Endothelial cell of umbilical vein (primary cell): ENCODE data around the gene COX7A2L. TPM values are rescaled to one million over a fixed set of nuclear protein-coding genes. Genes with fewer than 3 reads are reported as not detected.

Source experiments
- BruUV-seq: library from RNA; stranded (reverse); fragments of 400-500 nt; replicated peaks from 2 replicates; lab custom pipeline; 2021; lab: Mats Ljungman, UMichigan
- CTCF ChIA-PET: fragments of 300-600, 350-600 bp; sonication (Branson Sonifier 250); formaldehyde crosslinking; loops from one replicate; lab custom pipeline; 2021; ENCODE audit warnings: antibody characterized with exemption, inconsistent platforms; lab: Charles Lee
- POLR2A ChIA-PET: fragments of 300-600, 350-600 bp; sonication (Branson Sonifier 250); formaldehyde crosslinking; loops from one replicate; lab custom pipeline; 2021; ENCODE audit warnings: antibody characterized with exemption, inconsistent platforms; lab: Charles Lee
- DNase-seq: peaks from one replicate; pipeline ENCODE4 v3.0.0-alpha.2; 2011; ENCODE audit warnings: low read depth, low spot score
- FAIRE-seq: peaks from 2 replicates; lab custom pipeline; 2011; peaks lifted over from hg19 to GRCh38; lab: Jason Lieb, UNC
- H2AFZ ChIP-seq: 2 replicates; pipeline ENCODE4 v1.6.0; 2012; ENCODE audit warnings: low read depth, low read length, control low read depth, inconsistent platforms
- H3K27ac ChIP-seq: 2 replicates; pipeline ENCODE4 v1.5.1; 2011; ENCODE audit warnings: low read depth, mild to moderate bottlenecking, control low read depth, low read length, moderate library complexity; ENCODE audit not compliant: insufficient read depth
- H3K27me3 ChIP-seq, 2 experiments: 2 replicates each; pipeline versions ENCODE4 v1.6.0 to v1.6.1; 2011; ENCODE audit warnings: low read length in 2 of 2, mixed read lengths in 1 of 2; ENCODE audit not compliant: control insufficient read depth in 2 of 2, insufficient read depth in 2 of 2
- H3K36me3 ChIP-seq, 2 experiments: 2 replicates in 1 of 2; 3 replicates in 1 of 2; pipeline ENCODE4 v1.5.1; 2011; ENCODE audit warnings: low read length in 2 of 2, mild to moderate bottlenecking in 1 of 2, moderate library complexity in 1 of 2; ENCODE audit not compliant: control insufficient read depth in 2 of 2, insufficient read depth in 2 of 2; ENCODE audit errors: extremely low read depth in 1 of 2
- H3K4me1 ChIP-seq: 3 replicates; pipeline ENCODE4 v1.5.1; 2011; ENCODE audit warnings: mild to moderate bottlenecking, low read length; ENCODE audit not compliant: control insufficient read depth, insufficient read depth; ENCODE audit errors: extremely low read depth
- H3K4me2 ChIP-seq: 2 replicates; pipeline ENCODE4 v1.6.1; 2011; ENCODE audit warnings: low read length, control low read depth, mixed read lengths; ENCODE audit not compliant: insufficient read depth
- H3K4me3 ChIP-seq, 3 experiments: fragments of 200-600 bp in 1 of 3; sonication (generic), shearing (Covaris generic) in 1 of 3; replicated peaks in 1 of 3; 2 replicates each; pipeline ENCODE4 v1.5.1; 2011 to 2016; ENCODE audit warnings: control low read depth in 3 of 3, low read length in 3 of 3, mild to moderate bottlenecking in 2 of 3, inconsistent platforms in 1 of 3, low read depth in 1 of 3, moderate library complexity in 1 of 3; ENCODE audit not compliant: insufficient read depth in 1 of 3
- H3K79me2 ChIP-seq: 2 replicates; pipeline ENCODE4 v1.6.0; 2012; ENCODE audit warnings: low read length, inconsistent platforms; ENCODE audit not compliant: control insufficient read depth, insufficient read depth
- H3K9ac ChIP-seq: replicated peaks from 2 replicates; pipeline ENCODE3; 2011; ENCODE audit warnings: low read length, control low read depth; ENCODE audit not compliant: insufficient read depth; ENCODE audit errors: extremely low read depth
- H3K9me1 ChIP-seq: replicated peaks from 3 replicates; pipeline ENCODE4 v1.6.0; 2011; ENCODE audit warnings: mild to moderate bottlenecking, low read length; ENCODE audit not compliant: control insufficient read depth, insufficient read depth; ENCODE audit errors: extremely low read depth
- H3K9me3 ChIP-seq: replicated peaks from 2 replicates; pipeline ENCODE4 v1.5.1; 2012; ENCODE audit warnings: low read length, inconsistent platforms; ENCODE audit not compliant: control insufficient read depth, insufficient read depth
- H4K20me1 ChIP-seq: replicated peaks from 2 replicates; pipeline ENCODE3; 2011; ENCODE audit warnings: mild to moderate bottlenecking, low read length; ENCODE audit not compliant: control insufficient read depth, insufficient read depth; ENCODE audit errors: extremely low read depth
- EZH2 ChIP-seq: IDR thresholded peaks from 2 replicates; pipeline ENCODE4 v1.6.1; 2012; ENCODE audit warnings: borderline replicate concordance, low read depth, mild to moderate bottlenecking, moderate library complexity, low read length, inconsistent platforms; ENCODE audit not compliant: severe bottlenecking
- FOS ChIP-seq: IDR thresholded peaks from 2 replicates; pipeline ENCODE4 v1.6.1; 2011; ENCODE audit warnings: mild to moderate bottlenecking, low read length, moderate library complexity, borderline replicate concordance; ENCODE audit not compliant: insufficient read depth
- GATA2 ChIP-seq: IDR thresholded peaks from 2 replicates; pipeline ENCODE4 v1.7.0; 2011; ENCODE audit warnings: low read depth, mild to moderate bottlenecking, moderate library complexity, mixed read lengths, low read length; ENCODE audit not compliant: insufficient read length, insufficient read depth
- JUN ChIP-seq: IDR thresholded peaks from 2 replicates; pipeline ENCODE4 v1.6.1; 2011; ENCODE audit warnings: borderline replicate concordance, low read depth; ENCODE audit not compliant: insufficient read length, insufficient read depth
- MYC ChIP-seq: IDR thresholded peaks from one replicate; pipeline ENCODE4 v1.6.1; 2011; ENCODE audit warnings: mild to moderate bottlenecking, low read depth, low read length
- POLR2A ChIP-seq: IDR thresholded peaks from 2 replicates; pipeline ENCODE4 v1.6.1; 2012; ENCODE audit warnings: low read depth, mild to moderate bottlenecking, control low read depth, low read length
- POLR2AphosphoS5 ChIP-seq: IDR thresholded peaks from 2 replicates; pipeline ENCODE4 v1.6.1; 2012; ENCODE audit warnings: low read depth, mild to moderate bottlenecking, control low read depth, low read length, moderate library complexity; ENCODE audit not compliant: insufficient read depth
- dilution Hi-C: fragments of 300-500 bp; cut with MboI; formaldehyde crosslinking; loops from one replicate; pipeline ENCODE4 v1.15.0; 2019; ENCODE audit warnings: low sequenced_read_pairs; ENCODE audit not compliant: extremely low pct_ligation_motif_present
- intact Hi-C: fragments of 100-400 bp; cut with micrococcal nuclease; formaldehyde crosslinking; loops from one replicate; pipeline ENCODE4 v1.10.0; 2022
- polyA plus RNA-seq, 4 experiments: library from polyadenylated mRNA; depleted of rRNA in 3 of 4; stranded (reverse) in 3 of 4; unstranded in 1 of 4; fragments of >200 nt; gene quantifications; 2 replicates each; pipeline versions ENCODE4 v1.2.1 to v1.2.3, GENCODE V29; 2011 to 2012; ENCODE audit warnings: missing spikeins in 1 of 4
- total RNA-seq: library from RNA; stranded (reverse); gene quantifications from 2 replicates; pipeline ENCODE4 v1.2.3, GENCODE V29; 2021
- TF ChIP-seq, protein P1 (sequence below), 2 donors: IDR thresholded peaks; 1 replicate in 1 of 2; 2 replicates in 1 of 2; pipeline ENCODE4 v1.5.1; 2011; ENCODE audit warnings: low read length in 2 of 2, mild to moderate bottlenecking in 2 of 2, moderate library complexity in 2 of 2, control low read depth in 1 of 2, inconsistent platforms in 1 of 2, low read depth in 1 of 2; ENCODE audit not compliant: insufficient read depth in 1 of 2; ENCODE audit errors: extremely low read depth in 1 of 2
- TF ChIP-seq, protein P2 (sequence below): IDR thresholded peaks from 2 replicates; pipeline ENCODE4 v1.6.1; 2011; ENCODE audit not compliant: insufficient read depth, insufficient read length

The COX7A2L gene
- total and polyA plus RNA-seq, 2 donors (not counting 3 experiments of a cell fraction or from before 2014, with no cell fraction given), result 94.2 to 119 TPM

DNA sequence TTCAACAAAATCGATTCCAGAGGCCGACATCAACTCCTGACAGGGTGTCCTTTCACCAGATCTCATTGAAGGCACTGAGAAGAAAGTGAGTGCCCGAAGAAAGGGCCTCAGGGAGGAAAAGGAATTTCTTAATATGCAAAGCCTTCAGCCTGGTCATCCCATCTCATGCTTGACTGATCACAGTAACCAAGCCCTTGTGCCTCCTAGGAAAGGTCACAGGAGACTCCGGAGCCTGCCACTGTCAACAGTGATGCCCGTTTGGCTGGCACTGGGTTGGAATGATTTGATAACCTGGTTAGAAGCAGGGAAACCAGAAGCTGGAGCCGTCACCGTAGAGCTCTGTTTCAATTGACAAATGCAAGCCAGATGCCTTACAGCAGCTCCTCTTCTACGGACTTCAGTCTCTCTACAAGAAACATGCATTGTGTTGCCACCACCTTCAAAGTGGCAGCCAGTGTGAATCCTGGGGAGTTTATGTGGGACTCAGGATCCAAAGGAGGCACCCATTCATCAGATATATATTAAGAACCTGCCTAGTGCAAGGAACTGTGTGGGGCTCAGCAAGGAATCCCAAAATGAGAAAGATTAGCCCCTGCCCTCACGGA is 24.6 kb downstream of the COX7A2L start:
- H3K9ac ChIP-seq, result no peak overlapping the region
- dilution Hi-C loops, result no loop called here
- no peak overlapping the region for H3K27ac ChIP-seq
- no peak overlapping the region for H3K4me2 ChIP-seq
- H2AFZ ChIP-seq, result no peak overlapping the region
- no peaks in the 10 kb centered on the region for H3K9me1 ChIP-seq
- no peak for TF ChIP-seq POLR2AphosphoS5
- no peak for TF ChIP-seq EZH2
- no peak for TF ChIP-seq FOS
- no peak for TF ChIP-seq GATA2
- no peak for TF ChIP-seq POLR2A
- TF ChIP-seq MYC, result no peak
- TF ChIP-seq, protein P1, sequence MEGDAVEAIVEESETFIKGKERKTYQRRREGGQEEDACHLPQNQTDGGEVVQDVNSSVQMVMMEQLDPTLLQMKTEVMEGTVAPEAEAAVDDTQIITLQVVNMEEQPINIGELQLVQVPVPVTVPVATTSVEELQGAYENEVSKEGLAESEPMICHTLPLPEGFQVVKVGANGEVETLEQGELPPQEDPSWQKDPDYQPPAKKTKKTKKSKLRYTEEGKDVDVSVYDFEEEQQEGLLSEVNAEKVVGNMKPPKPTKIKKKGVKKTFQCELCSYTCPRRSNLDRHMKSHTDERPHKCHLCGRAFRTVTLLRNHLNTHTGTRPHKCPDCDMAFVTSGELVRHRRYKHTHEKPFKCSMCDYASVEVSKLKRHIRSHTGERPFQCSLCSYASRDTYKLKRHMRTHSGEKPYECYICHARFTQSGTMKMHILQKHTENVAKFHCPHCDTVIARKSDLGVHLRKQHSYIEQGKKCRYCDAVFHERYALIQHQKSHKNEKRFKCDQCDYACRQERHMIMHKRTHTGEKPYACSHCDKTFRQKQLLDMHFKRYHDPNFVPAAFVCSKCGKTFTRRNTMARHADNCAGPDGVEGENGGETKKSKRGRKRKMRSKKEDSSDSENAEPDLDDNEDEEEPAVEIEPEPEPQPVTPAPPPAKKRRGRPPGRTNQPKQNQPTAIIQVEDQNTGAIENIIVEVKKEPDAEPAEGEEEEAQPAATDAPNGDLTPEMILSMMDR (IDR thresholded peaks at IDR 0.05; ENCODE audit: extremely low read depth in 1 of 2, insufficient read depth in 1 of 2, low read depth in 1 of 2, low read length in 2 of 2), result no peak
- TF ChIP-seq, protein P2, sequence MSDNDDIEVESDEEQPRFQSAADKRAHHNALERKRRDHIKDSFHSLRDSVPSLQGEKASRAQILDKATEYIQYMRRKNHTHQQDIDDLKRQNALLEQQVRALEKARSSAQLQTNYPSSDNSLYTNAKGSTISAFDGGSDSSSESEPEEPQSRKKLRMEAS, result no peak
- no peak for TF ChIP-seq JUN
- H3K27me3 ChIP-seq, result no peaks in the 10 kb centered on the region
- H3K9me3 ChIP-seq, result no peaks in the 10 kb centered on the region
- FAIRE-seq (no peak), DNase-seq (no peak)
- H3K4me3 ChIP-seq, result no peak overlapping the region
- H3K36me3 ChIP-seq, result peaks cover 0 to 9% of the 10 kb centered on the region in 2 experiments
- intact Hi-C loops, result no loop called here
- CTCF ChIA-PET, result interaction anchor here (1.2 kb wide), 1 partner anchor 8 kb away, joined by 4 read pairs; no protein-coding TSS in a partner anchor
- H3K79me2 ChIP-seq, result peaks cover 2% of the 10 kb centered on the region
- POLR2A ChIA-PET, result no interaction called here
- no peaks in the 10 kb centered on the region for H4K20me1 ChIP-seq
- BruUV-seq, result no TSS peak
- H3K4me1 ChIP-seq, result no peaks in the 10 kb centered on the region
